ENCODE results near the gene BATF3.

The BATF3 gene, protein sequence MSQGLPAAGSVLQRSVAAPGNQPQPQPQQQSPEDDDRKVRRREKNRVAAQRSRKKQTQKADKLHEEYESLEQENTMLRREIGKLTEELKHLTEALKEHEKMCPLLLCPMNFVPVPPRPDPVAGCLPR

GRCh38 chr1:212699625-212700222 lies at the start of gene BATF3:
Gene BATF3 (minus strand): TSS chr1:212699840. CDS start chr1:212699762, 78 bp downstream.
- ChIA-PET POLR2A (ENCODE audit: low non-redundant PET) (no interaction called here), CTCF (interaction anchor here (0.6 to 1.1 kb wide), 3 partner anchors 27 to 568 kb away, joined by 3 to 4 read pairs (median 3); no protein-coding TSS in a partner anchor)
- H3K27ac ChIP-seq = no peak within 1 kb of the TSS
- TF ChIP-seq, protein P1, sequence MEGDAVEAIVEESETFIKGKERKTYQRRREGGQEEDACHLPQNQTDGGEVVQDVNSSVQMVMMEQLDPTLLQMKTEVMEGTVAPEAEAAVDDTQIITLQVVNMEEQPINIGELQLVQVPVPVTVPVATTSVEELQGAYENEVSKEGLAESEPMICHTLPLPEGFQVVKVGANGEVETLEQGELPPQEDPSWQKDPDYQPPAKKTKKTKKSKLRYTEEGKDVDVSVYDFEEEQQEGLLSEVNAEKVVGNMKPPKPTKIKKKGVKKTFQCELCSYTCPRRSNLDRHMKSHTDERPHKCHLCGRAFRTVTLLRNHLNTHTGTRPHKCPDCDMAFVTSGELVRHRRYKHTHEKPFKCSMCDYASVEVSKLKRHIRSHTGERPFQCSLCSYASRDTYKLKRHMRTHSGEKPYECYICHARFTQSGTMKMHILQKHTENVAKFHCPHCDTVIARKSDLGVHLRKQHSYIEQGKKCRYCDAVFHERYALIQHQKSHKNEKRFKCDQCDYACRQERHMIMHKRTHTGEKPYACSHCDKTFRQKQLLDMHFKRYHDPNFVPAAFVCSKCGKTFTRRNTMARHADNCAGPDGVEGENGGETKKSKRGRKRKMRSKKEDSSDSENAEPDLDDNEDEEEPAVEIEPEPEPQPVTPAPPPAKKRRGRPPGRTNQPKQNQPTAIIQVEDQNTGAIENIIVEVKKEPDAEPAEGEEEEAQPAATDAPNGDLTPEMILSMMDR (conservative IDR thresholded peaks at IDR 0.05; ENCODE audit: low read depth) = no peak
- no peak for DNase-seq (ENCODE audit: low spot score)

DNA sequence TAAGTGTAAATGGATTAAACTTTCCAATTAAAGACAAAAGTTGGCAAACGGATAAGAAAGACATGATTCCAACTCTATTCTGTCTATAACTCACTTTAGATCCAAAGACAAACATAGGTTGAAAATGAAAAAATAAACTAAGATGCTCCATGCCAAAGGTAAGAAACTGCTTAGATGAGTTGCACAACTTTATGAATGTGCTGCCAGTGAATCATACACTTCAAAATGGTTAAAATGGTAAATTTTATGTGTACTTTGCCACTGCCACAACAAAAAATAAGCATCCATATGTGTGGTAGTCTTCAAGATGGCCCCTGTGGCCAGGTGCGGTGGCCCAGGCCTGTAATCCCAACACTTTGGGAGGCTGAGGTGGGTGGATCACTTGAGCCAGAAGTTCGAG lies 46.9 kb upstream of the BATF3 start:
- ChIA-PET CTCF (interaction anchor here (0.7 kb wide), 1 partner anchor 82 kb away, joined by 3 read pairs; no protein-coding TSS in a partner anchor), POLR2A (ENCODE audit: low non-redundant PET) (no interaction called here)
- DNase-seq (ENCODE audit: low spot score) = no peak
- TF ChIP-seq, protein P1 (conservative IDR thresholded peaks at IDR 0.05; ENCODE audit: low read depth) = no peak
- no peak overlapping the region for H3K27ac ChIP-seq

GRCh38 chr1:212745303-212745702 lies 45.7 kb upstream of the BATF3 start:
- POLR2A ChIA-PET (ENCODE audit: low non-redundant PET) = no interaction called here
- no peak for DNase-seq (ENCODE audit: low spot score)
- H3K27ac ChIP-seq = no peak overlapping the region
- TF ChIP-seq, protein P1 (conservative IDR thresholded peaks at IDR 0.05; ENCODE audit: low read depth) = no peak
- CTCF ChIA-PET = interaction anchor here (0.8 kb wide), 1 partner anchor 38 kb away, joined by 6 read pairs; no protein-coding TSS in a partner anchor

GRCh38 chr1:212743901-212744475 lies 44.3 kb upstream of the BATF3 start:
- no peak overlapping the region for H3K27ac ChIP-seq
- no peak for DNase-seq (ENCODE audit: low spot score)
- CTCF ChIA-PET = interaction anchor here (0.6 kb wide), 2 partner anchors 16 to 223 kb away, joined by 3 read pairs; no protein-coding TSS in a partner anchor
- TF ChIP-seq, protein P1 (conservative IDR thresholded peaks at IDR 0.05; ENCODE audit: low read depth) = no peak
- POLR2A ChIA-PET (ENCODE audit: low non-redundant PET) = no interaction called here

- POLR2A ChIA-PET (ENCODE audit: low non-redundant PET) = no interaction called here
- CTCF ChIA-PET = no interaction called here
- TF ChIP-seq, protein P1 (conservative IDR thresholded peaks at IDR 0.05; ENCODE audit: low read depth) = no peak
- no peak overlapping the region for H3K27ac ChIP-seq
- DNase-seq (ENCODE audit: low spot score) = no peak
Observed at GRCh38 chr1:212738330-212738729, 38.7 kb upstream of the BATF3 start.

DNA sequence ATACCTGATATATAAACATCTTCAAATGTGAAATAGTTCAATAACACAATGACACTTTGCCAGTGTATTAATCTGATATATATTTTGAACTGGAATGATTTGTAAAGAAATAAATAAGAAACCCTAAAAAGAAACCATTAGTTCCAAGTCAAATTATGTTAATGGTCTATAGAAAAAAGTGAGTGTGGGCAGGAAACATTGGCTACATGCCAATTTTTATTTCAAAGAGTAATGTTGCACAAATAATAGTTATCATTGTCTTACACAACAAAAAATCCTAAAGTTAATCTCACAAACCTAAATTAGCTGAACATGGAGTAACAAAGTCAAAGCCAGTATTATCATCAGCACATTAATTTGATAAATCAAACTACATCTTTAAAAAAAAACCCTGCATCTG lies 37.9 kb upstream of the BATF3 start:
- no peak for DNase-seq (ENCODE audit: low spot score)
- no peak overlapping the region for H3K27ac ChIP-seq
- TF ChIP-seq, protein P1 (conservative IDR thresholded peaks at IDR 0.05; ENCODE audit: low read depth) = no peak
- ChIA-PET POLR2A (ENCODE audit: low non-redundant PET) (no interaction called here), CTCF (no interaction called here)
